ENCODE results near the gene MMAB. TPM values are rescaled to one million over a fixed set of nuclear protein-coding genes. Genes with fewer than 3 reads are reported as not detected.

Gene MMAB
- polyA plus RNA-seq, 1 experiment = 22.2 TPM

- H3K4me3 ChIP-seq (ENCODE audit: low read depth, low read length) = no peak overlapping the region
- POLR2A ChIA-PET = no interaction called here
- CTCF ChIA-PET = no interaction called here
- no peak for DNase-seq (ENCODE audit: low read depth)
- H3K27me3 ChIP-seq (ENCODE audit: control insufficient read depth, insufficient read depth, low read length) = no peaks in the 10 kb centered on the region
- H3K36me3 ChIP-seq (ENCODE audit: control insufficient read depth, insufficient read depth, low read length) = peaks cover 4% of the 10 kb centered on the region
- TF ChIP-seq CTCF (IDR thresholded peaks at IDR 0.05; ENCODE audit: insufficient read depth, low read depth, low read length) = no peak
Measured at GRCh38 chr12:109575683-109576082, 2.4 kb upstream of the MMAB start.

- Histone ChIP-seq H3K4me3 (ENCODE audit: low read depth, low read length) (peak overlapping the region; percentile 56), H3K36me3 (ENCODE audit: control insufficient read depth, insufficient read depth, low read length) (peaks cover 3% of the 10 kb centered on the region), H3K27me3 (ENCODE audit: control insufficient read depth, insufficient read depth, low read length) (no peaks in the 10 kb centered on the region)
- no peak for TF ChIP-seq CTCF (IDR thresholded peaks at IDR 0.05; ENCODE audit: insufficient read depth, low read depth, low read length)
- DNase-seq (ENCODE audit: low read depth) = no peak
- CTCF ChIA-PET = interaction anchor here (0.8 to 1.7 kb wide), 7 partner anchors 10 to 202 kb away, joined by 3 to 6 read pairs (median 3); no protein-coding TSS in a partner anchor
- POLR2A ChIA-PET = no interaction called here
Measured at GRCh38 chr12:109573914-109574244, 575 bp upstream of the MMAB start.

- no peak for DNase-seq (ENCODE audit: low read depth)
- ChIA-PET POLR2A (no interaction called here), CTCF (interaction anchor here (1.4 kb wide), 1 partner anchor 25 kb away, joined by 4 read pairs; no protein-coding TSS in a partner anchor)
- no peak for TF ChIP-seq CTCF (IDR thresholded peaks at IDR 0.05; ENCODE audit: insufficient read depth, low read depth, low read length)
- H3K4me3 ChIP-seq (ENCODE audit: low read depth, low read length) = no peak overlapping the region
- no peaks in the 10 kb centered on the region for H3K27me3 ChIP-seq (ENCODE audit: control insufficient read depth, insufficient read depth, low read length)
- peaks cover 2% of the 10 kb centered on the region; the same call in 1 of the 2 replicates for H3K36me3 ChIP-seq (ENCODE audit: control insufficient read depth, insufficient read depth, low read length)
Measured at GRCh38 chr12:109572506-109572845, 828 bp downstream of the MMAB start.

- H3K4me3 ChIP-seq (ENCODE audit: low read depth, low read length) = no peak overlapping the region
- no peak for DNase-seq (ENCODE audit: low read depth)
Measured at GRCh38 chr12:109571773-109572505, 1.4 kb downstream of the MMAB start.

GRCh38 chr12:109568486-109568885, 4.8 kb downstream of the MMAB start:
- no peak for TF ChIP-seq CTCF (IDR thresholded peaks at IDR 0.05; ENCODE audit: insufficient read depth, low read depth, low read length)
- H3K4me3 ChIP-seq (ENCODE audit: low read depth, low read length) = no peak overlapping the region
- H3K27me3 ChIP-seq (ENCODE audit: control insufficient read depth, insufficient read depth, low read length) = no peaks in the 10 kb centered on the region
- ChIA-PET POLR2A (no interaction called here), CTCF (interaction anchor here (1.9 kb wide), 1 partner anchor 29 kb away, joined by 6 read pairs; no protein-coding TSS in a partner anchor)
- H3K36me3 ChIP-seq (ENCODE audit: control insufficient read depth, insufficient read depth, low read length) = peaks cover 1% of the 10 kb centered on the region
- no peak for DNase-seq (ENCODE audit: low read depth)

More at GRCh38 chr12:109571773-109572505, 1.4 kb downstream of the MMAB start:
- ChIA-PET CTCF (interaction anchor here (1.4 kb wide), 1 partner anchor 26 kb away, joined by 4 read pairs; no protein-coding TSS in a partner anchor), POLR2A (no interaction called here)
- Histone ChIP-seq H3K36me3 (ENCODE audit: control insufficient read depth, insufficient read depth, low read length) (no peaks in the 10 kb centered on the region; the same call in 1 of the 2 replicates), H3K27me3 (ENCODE audit: control insufficient read depth, insufficient read depth, low read length) (no peaks in the 10 kb centered on the region)
- no peak for TF ChIP-seq CTCF (IDR thresholded peaks at IDR 0.05; ENCODE audit: insufficient read depth, low read depth, low read length)
